GM10266 (cell line): ENCODE measurements around the gene MYOG.

ENCODE experiments used
- DNase-seq: peaks from one replicate; pipeline ENCODE4 v3.0.0; 2012; ENCODE audit errors: extremely low spot score
- CTCF ChIP-seq: IDR thresholded peaks from 2 replicates; pipeline ENCODE4 v1.5.1; 2012; ENCODE audit warnings: mild to moderate bottlenecking, low read depth; ENCODE audit not compliant: control insufficient read depth, insufficient read depth; ENCODE audit errors: missing control alignments

MYOG gene

GRCh38 chr1:203050826-203051225 lies 35.0 kb downstream of the MYOG start:
- no peak for DNase-seq
- TF ChIP-seq CTCF = no peak

GRCh38 chr1:203049576-203050180 lies 36.1 kb downstream of the MYOG start:
- no peak for DNase-seq
- TF ChIP-seq CTCF = no peak

GRCh38 chr1:203049077-203049476 lies 36.7 kb downstream of the MYOG start:
- DNase-seq = no peak
- no peak for TF ChIP-seq CTCF

GRCh38 chr1:203048555-203049051 lies 37.2 kb downstream of the MYOG start:
- no peak for DNase-seq
- no peak for TF ChIP-seq CTCF

GRCh38 chr1:203048086-203048485 lies 37.7 kb downstream of the MYOG start:
- TF ChIP-seq CTCF = no peak
- DNase-seq = no peak

GRCh38 chr1:203046984-203047630 lies 38.7 kb downstream of the MYOG start:
- DNase-seq = no peak
- no peak for TF ChIP-seq CTCF
